DND-41 (cell line): ENCODE measurements around the gene NDUFA3.

Experiments used
- EZH2 ChIP-seq: IDR thresholded peaks from 3 replicates; pipeline ENCODE4 v1.6.1; 2012; ENCODE audit warnings: borderline replicate concordance, low read depth, mild to moderate bottlenecking, moderate library complexity, low read length, inconsistent platforms; ENCODE audit not compliant: severe bottlenecking
- TF ChIP-seq, protein P1 (sequence below): IDR thresholded peaks from 2 replicates; pipeline ENCODE4 v1.5.1; 2012; ENCODE audit warnings: borderline replicate concordance, low read length, moderate library complexity, mild to moderate bottlenecking; ENCODE audit not compliant: poor library complexity, severe bottlenecking; ENCODE audit errors: extremely low read depth

DNA sequence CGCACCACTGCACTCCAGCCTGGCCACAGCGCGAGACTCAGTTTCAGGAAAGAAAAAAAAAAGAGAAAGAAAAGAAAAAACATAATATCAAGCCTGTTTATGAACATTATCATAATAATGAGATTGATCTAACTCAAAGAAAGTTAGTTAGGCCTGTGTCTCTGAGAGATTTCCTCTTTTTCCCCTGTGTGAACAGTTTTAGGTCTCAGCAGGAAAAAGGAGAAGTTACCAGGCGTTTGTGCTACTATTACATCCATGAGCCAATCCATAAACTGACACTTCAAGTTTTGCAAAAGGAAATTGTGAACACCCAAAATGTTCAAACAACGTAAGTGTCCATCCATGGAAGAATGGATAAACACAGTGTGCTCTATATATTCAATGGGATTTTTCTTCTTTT, 25.3 kb upstream of the NDUFA3 start:
- TF ChIP-seq, protein P1, sequence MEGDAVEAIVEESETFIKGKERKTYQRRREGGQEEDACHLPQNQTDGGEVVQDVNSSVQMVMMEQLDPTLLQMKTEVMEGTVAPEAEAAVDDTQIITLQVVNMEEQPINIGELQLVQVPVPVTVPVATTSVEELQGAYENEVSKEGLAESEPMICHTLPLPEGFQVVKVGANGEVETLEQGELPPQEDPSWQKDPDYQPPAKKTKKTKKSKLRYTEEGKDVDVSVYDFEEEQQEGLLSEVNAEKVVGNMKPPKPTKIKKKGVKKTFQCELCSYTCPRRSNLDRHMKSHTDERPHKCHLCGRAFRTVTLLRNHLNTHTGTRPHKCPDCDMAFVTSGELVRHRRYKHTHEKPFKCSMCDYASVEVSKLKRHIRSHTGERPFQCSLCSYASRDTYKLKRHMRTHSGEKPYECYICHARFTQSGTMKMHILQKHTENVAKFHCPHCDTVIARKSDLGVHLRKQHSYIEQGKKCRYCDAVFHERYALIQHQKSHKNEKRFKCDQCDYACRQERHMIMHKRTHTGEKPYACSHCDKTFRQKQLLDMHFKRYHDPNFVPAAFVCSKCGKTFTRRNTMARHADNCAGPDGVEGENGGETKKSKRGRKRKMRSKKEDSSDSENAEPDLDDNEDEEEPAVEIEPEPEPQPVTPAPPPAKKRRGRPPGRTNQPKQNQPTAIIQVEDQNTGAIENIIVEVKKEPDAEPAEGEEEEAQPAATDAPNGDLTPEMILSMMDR: no peak
- no peak for TF ChIP-seq EZH2
